GM18867 (cell line): ENCODE data around the gene MMUT.
"Not testable (repeated sequence)": the region's sequence is repeated elsewhere in the genome, so short reads cannot be mapped to it uniquely, and the experiment has no call there.

Source experiments
- ATAC-seq: cut with Tn5 transposase; IDR thresholded peaks from one replicate; pipeline ENCODE4 v1.9.1; 2021; ENCODE audit warnings: mild to moderate bottlenecking, moderate library complexity; ENCODE audit not compliant: unreplicated experiment

MMUT gene

DNA sequence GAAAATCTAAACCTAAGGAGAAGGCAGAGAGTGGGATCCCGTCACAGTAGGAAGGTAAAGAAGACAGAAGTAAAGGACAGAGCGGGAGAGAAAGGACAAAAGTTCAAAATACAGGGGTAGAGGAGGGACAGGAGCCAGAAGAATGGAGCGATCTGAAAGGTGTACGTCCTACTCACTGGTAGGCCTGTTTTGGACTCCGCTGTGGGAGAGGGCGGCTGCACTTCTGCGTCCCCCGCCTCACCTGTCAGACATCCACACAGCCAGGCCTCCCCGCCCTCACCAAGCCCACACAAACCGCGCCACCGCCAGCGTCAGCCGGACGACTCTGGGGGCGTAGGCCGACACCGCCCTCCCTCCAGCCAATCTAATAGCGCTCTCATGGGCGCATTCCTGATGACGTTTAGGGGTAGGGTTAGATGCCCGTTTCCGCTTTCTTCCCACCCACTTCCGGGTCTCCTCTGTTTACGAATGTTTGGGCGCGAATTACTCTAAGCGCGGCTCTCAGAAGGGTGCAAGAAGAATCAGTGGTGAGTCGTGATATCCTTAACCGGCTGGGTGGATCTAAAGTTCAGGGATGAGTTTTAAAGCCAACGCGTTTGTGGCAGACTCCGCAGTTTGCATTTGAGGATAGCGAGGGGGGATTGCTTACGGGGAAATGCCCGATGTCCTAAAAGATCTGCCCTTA lies at the start of gene MMUT, which contains the start of gene CENPQ:
MMUT (minus strand) TSS at position 327 of the 685 bp plus-strand sequence. CDS start 3,787 bp downstream, outside the sequence.
CENPQ (plus strand) TSS at position 444 of the 685 bp plus-strand sequence. CDS start 6,807 bp downstream, outside the sequence.
- peak; percentile 99 for ATAC-seq

DNA sequence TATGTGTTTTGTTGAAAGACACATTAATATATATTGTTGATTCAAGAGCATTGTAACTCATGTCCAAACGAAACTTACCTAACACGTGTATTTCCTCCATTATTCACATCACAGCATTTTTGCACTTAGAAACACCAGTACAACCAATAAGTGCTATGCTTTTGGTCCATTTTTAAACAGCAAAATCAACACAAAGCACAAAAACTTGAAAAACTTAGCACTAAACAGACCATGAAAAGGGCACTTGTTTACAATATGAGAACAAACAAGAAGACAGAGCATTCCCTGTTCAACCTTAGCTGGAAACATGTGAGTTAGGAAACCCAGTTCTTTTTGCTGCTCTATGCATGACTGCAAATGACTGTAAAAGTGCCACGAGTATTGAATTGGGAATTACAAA lies 46.3 kb upstream of the MMUT start:
- ATAC-seq = no peak

DNA sequence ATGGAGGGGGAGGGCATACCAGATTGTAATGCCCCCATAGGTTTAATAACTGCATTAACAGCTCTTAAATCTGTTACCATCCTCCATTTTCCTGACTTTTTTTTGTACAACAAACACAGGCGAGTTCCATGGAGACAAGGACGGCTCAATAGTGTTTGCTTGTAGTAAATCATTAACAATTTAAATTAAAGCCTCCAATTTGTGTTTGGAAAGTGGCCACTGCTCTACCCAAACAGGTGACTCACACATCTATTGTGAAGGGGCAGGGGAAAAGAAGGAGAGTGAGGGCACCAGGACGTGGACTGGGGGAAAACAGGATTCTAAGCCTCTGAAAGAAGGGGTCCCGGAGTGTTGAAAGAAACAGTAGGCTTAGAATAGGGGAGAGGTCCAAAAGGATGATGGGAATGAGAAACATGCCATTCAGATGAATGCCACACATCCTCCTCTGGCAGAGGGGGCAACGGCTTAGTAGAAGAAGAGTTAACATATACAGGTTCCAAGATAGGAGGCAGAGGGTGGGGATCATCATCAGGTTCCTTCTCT lies 43.6 kb upstream of the MMUT start:
- no peak for ATAC-seq

DNA sequence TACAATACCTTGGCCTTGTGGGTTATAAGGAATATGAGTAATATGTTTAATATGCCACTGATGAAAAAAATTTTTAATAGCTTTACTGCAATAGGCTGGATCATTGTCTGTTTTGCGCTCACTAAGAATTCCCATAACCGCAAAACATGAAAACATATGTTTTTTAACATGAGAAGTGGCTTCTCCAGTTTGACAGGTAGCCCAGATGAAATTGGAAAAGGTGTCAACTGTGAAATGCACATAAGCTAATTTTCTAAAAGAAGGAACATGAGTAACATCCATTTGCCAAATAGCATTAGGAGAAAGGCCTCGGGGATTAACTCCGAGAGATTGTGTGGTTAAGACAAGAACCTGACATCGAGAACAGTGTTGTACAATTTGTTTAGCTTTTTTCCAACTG lies 41.6 kb upstream of the MMUT start:
- no peak for ATAC-seq

DNA sequence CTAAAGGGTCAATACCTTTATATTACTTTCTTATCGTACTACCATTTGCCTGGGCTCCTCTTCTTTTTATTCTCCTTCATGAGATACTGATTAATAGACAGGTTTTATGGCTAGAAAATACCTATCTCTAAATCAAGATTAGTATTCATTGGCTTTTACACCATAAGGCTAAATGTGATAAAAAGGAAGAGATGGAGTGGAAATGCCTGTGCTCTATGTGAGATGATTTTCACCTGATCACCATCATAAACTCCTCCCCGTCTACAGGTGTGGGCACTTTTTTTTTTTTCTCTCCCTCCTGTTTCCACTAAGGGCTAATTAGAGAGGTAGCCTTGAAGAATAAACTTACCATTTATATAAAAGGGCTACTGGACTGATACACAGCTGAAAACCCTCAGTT lies 36.6 kb upstream of the MMUT start, which contains the start of gene GLYATL3:
GLYATL3 (plus strand) TSS at position 301 of the 400 bp plus-strand sequence. CDS start 12,068 bp downstream, outside the sequence.
- ATAC-seq = no peak

DNA sequence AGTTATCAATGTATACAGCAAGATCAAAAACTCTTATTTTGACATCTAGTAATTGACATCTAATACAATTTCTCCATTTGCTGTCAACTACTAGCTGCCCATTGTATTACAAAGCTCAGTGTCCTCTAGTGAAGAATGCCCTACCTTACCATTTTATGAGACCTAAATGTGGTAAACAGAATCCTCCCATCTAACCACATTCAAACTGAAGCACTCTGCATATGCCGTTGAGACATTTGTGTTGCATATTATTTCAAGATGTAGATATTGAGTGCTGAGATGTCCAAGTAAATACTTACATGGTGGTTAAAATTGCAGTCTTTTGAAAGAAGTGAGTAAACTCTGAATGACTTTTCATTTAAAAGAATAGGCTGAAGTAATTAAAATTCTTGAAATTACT lies 36.1 kb upstream of the MMUT start:
- ATAC-seq = no peak

DNA sequence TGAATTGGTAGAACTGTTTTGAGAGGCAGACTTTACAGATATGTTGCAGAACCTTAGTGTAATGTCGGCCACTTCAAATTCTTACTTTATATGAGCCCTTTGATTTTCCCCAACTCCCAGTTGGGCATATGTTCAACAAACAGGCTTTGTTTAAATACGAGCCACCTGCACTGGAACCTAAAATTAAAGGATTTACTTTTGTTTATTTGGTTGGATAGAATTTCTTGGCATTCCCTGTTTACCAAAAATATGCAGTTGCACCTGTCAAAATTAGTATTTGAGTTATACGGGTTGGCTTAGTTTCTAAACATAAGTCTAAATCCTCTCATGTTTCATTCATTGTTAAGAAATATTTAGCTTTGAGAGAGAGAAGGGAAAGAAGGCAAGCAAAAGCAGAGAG lies 34.3 kb upstream of the MMUT start:
- no peak for ATAC-seq

DNA sequence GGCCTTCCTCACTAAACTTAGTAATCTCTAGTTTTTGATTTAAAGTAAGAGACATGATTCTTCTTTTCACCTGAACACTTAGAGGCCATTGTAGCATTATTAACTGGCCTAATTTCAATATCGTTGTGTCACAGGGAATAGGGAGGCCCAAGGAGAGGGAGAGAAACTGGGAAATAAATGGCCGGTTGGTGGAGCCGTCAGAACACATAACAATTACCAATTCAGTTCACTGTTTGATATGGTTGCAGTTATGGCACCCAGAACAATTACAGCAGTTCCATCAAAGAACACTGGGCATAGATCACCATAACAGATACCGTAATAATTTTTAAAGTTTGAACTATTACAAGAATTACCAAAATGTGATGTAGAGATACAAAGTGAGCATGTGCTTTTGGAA lies 27.6 kb upstream of the MMUT start:
- no peak for ATAC-seq

DNA sequence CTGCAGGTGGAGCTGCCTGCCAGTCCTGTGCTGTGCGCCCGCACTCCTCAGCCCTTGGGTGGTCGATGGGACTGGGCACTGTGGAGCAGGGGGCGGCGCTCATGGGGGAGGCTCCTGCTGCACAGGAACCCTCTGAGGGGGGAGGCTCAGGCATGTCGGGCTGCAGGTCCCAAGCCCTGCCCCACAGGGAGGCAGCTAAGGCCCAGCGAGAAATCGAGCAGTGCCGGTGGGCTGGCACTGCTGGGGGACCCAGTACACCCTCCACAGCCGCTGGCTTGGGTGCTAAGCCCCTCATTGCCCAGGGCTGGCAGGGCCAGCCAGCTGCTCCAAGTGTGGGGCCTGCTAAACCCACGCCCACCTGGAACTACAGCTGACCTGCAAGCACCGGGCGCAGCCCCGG lies 20.3 kb upstream of the MMUT start:
- ATAC-seq = not testable (repeated sequence)

DNA sequence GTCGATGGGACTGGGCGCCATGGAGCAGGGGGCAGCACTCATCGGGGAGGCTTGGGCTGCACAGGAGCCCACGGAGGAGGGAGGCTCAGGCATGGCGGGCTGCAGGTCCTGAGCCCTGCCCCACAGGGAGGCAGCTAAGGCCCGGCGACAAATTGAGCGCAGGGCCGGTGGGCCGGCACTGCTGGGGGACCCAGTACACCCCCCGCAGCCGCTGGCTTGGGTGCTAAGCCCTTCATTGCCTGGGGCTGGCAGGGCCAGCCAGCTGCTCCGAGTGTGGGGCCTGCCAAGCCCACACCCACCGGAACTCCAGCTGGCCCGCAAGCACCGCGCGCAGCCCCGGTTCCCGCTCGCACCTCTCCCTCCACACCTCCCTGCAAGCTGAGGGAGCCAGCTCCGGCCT lies 18.8 kb upstream of the MMUT start:
- not testable (repeated sequence) for ATAC-seq

DNA sequence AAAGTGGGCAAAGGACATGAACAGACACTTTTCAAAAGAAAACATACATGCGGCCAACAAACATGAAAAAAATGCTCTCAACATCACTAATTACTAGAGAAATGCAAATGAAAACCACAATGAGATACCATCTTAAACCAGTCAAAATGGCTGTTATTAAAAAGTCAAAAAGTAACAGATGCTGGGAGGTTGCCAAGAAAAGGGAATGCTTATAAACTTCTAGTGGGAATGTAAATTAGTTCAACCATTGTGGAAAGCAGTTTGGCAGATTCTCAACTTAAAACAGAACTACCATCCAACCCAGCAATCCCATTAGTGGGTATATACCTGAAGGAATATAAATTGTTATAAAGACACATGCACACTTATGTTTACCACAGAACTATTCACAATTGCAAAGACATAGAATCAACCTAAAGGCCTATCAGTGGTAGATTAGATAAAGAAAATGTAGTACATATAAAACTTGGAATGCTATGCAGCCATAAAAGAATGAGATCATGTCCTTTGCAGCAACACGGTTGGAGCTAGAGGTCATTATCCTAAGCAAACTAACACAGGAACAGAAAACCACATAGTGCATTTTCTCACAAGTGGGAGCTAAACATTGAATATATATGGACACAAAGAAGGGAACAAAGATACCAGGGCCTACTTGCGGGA lies 16.4 kb upstream of the MMUT start:
- ATAC-seq = no peak

DNA sequence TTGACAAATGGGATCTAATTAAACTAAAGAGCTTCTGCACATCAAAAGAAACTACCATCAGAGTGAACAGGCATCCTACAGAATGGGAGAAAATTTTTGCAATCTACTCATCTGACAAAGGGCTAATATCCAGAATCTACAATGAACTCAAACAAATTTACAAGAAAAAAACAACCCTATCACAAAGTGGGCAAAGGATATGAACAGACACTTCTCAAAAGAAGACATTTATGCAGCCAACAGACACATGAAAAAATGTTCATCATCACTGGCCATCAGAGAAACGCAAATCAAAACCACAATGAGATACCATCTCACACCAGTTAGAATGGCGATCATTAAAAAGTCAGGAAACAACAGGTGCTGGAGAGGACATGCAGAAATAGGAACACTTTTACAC lies 13.5 kb upstream of the MMUT start:
- not testable (repeated sequence) for ATAC-seq

DNA sequence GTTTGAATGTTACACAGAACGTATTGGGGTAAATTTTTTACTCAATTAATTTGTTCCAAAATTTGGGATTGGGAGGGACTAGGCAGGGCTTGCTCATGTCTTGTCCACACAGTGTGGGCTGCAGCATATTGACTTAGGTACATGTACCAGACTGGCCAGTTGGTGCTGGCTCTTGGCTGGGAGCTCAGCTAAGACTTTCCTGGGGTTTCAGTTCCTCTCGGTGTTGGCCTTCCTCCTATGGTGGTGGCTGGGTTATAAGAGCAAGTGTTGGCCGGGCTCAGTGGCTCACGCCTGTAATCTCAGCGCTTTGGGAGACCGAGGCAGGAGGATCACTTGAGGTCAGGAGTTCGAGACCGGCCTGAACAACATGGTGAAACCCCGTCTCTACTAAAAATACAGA lies 5.0 kb upstream of the MMUT start:
- ATAC-seq = no peak

DNA sequence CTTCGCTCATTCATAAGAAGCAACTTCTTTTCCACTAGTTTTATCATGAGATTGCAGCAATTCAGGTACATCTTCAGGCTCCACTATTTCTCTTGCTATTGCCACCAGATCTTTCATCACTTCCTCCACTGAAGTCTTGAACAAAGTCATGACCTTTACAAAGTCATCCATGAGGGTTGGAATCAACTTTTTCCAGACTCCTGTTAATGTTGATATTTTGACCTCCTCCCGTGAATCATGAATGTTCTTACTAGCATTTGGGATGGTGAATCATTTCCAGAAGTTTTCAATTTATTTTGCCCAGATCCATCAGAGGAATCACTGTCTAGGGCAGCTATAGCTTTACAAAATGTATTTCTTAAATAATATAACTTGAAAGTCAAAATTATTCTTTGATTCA lies 1.6 kb upstream of the MMUT start:
- ATAC-seq = no peak

DNA sequence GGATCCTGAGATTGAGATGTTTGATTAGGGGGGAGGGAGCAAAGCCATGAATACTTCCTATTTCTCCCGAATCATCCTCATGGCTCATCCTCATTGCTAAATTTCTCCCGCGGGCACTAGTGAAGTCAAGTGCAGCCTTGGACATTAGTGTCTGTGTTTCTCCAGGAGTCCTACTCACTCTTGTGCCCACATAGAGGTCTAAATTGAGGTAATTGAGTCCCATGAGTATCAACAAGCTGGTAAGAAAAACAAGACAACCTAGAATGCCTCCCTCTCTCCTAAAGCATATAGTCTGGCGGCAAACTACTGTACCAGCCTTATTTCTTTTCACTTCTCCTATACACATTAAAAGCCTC lies 537 bp upstream of the MMUT start:
- ATAC-seq = no peak

DNA sequence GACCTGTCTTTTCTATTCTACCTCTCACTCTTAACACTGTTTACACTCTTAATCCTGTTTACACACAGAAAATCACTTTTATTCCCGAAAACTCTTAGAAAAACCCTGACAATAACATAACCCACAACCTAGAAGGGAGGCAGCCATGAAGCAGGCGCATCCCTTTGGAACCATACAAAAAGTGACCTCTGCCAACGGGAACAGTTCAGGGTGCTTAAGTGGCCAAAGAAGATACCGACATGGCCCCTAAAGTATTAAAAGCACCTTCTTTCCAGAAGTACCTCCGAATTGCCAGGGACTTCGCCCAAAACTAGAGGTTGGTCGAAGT lies 490 bp downstream of the MMUT start:
- ATAC-seq = peak; percentile 8

DNA sequence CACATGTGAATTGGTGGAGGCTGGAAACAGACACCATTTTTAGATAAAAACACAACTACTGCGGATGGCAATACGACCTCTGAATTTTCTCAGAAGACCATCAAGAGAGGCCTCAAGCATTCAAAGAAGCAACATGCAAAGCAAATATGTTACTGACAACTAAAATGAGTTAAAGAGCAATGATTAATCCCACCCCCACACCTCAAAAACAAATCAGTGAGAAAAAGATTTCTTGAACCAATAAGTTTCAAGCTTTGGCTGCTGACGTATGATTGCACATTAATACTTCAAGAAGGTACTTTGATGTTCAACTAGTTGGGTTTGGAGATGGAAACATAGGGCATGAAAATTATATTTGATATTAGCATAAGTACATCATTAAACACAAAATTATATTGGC lies 982 bp downstream of the MMUT start:
- no peak for ATAC-seq

DNA sequence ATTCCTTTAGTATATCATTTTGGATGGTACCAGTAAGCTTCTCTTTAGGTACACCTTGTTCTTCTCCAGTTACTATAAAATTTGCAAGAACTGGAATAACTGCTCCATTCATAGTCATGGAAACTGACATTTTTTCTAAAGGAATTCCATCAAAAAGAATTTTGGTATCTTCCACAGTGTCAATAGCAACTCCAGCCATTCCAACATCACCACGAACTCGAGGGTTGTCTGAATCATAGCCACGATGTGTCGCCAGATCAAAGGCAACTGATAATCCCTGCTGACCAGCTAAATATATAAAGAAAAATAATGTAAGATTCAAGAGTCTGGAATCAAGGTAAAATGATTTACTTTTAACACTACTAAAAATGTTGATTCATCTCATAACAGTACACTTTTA lies 5.3 kb downstream of the MMUT start:
- ATAC-seq = no peak

DNA sequence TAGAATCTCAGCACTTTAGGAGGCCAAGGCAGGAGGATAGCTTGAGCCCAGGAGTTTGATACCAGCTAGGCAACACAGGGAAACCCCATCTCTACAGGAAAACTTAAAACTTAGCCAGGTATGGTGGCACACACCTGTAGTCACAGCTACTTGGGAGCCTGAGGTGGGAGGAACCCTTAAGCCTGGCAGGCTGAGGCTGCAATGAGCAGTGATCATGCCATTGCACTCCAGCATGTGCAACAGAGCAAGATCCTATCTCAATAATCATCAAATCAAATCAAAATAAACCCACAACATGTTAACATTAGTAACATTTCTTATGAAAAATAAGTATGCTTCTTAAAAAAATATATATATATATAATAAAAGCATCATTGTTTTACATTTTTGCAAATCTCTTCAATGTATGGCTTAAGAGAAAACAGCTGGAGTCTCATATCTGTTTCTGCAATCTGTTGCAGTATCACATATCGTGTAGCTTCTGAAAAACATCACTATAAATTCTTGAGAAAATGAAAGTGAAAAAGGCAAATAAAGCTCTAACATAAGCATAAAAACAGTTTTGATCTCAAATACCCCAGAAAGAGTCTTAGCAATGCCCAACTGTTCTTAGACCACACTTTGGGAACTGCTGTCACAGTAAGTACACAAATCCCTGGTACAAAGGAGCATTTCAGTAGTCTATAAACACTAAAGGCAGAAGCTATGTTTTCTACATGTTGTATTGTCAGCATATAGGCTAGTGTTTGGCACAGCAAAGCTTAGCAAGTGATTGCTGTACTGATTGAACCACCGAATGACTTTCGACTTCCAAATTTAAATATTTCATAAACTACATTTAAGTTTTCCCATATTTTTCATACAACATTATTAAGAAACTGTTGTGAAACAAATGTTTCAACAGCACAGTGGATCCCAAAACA lies 8.0 kb downstream of the MMUT start:
- ATAC-seq = peak; percentile 81

DNA sequence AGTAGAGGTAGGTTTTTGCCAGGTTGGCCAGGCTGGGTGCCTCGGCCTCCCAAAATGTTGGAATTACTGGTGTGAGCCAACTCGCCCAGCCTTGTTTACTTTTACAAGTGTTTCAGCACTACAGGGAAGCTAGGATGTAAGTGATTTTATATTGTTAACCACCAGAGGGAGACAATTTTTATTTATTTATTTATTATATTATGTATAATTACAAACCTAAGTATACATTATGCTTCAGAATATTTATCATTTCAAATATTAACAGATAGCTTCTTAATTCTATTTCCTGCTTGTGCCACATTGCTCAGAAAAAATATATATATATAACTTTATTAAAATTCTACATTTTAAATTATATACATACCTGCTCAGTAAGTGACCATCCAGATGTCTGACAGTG lies 9.8 kb downstream of the MMUT start:
- no peak for ATAC-seq

DNA sequence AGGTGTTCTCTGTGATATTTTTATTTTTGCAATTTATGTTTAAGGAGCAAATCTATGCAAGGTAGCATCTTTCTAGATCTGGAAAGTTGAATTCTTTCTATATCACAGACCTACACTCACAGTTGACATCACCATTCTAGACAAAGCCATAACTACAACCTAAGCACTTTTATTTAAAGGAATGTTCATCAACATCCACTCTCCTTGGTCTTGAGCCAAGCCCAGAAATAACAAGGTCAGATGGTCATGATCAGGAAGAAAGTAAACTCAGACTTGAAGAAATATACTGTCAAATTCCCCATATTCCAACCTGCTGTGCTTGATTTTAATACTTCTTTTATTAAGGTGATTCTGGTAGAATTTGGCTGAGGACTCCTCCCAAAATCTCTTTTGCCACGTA lies 32.2 kb downstream of the MMUT start:
- ATAC-seq = no peak
